WI38 (cell line): ENCODE measurements around the gene TEX2.

Experiments used
- H3K4me3 ChIP-seq: 2 replicates; pipeline ENCODE4 v1.5.1; 2011; ENCODE audit warnings: low read depth, mild to moderate bottlenecking, control low read depth, low read length
- CTCF ChIP-seq: IDR thresholded peaks from 2 replicates; pipeline ENCODE4 v1.5.1; 2012; ENCODE audit warnings: low read depth, mild to moderate bottlenecking, control low read depth, low read length

TEX2 gene

GRCh38 chr17:64158406-64158805, 104.7 kb downstream of the TEX2 start:
- TF ChIP-seq CTCF: no peak
- no peak overlapping the region for H3K4me3 ChIP-seq

GRCh38 chr17:64157669-64158180, 105.3 kb downstream of the TEX2 start:
- no peak for TF ChIP-seq CTCF
- H3K4me3 ChIP-seq: no peak overlapping the region

- no peak overlapping the region for H3K4me3 ChIP-seq
- TF ChIP-seq CTCF: no peak
Observed at GRCh38 chr17:64156670-64157069, 106.4 kb downstream of the TEX2 start.

- no peak overlapping the region for H3K4me3 ChIP-seq
- TF ChIP-seq CTCF: no peak
Observed at GRCh38 chr17:64155751-64156544, 107.1 kb downstream of the TEX2 start.

- no peak overlapping the region for H3K4me3 ChIP-seq
Observed at GRCh38 chr17:64155129-64155528, 107.9 kb downstream of the TEX2 start.

GRCh38 chr17:64154717-64155116, 108.3 kb downstream of the TEX2 start:
- no peak for TF ChIP-seq CTCF
- no peak overlapping the region for H3K4me3 ChIP-seq

More at GRCh38 chr17:64155129-64155528, 107.9 kb downstream of the TEX2 start:
- TF ChIP-seq CTCF: no peak

GRCh38 chr17:64154313-64154695, 108.8 kb downstream of the TEX2 start:
- no peak overlapping the region for H3K4me3 ChIP-seq
- no peak for TF ChIP-seq CTCF
